ENCODE measurements around the gene NDUFA7.
A peak's percentile ranks its signal among the peaks of the same experiment; 100 is the strongest.
"Not testable (repeated sequence)": the region's sequence is repeated elsewhere in the genome, so short reads cannot be mapped to it uniquely, and the experiment has no call there.

The NDUFA7 gene

GRCh38 chr19:8318835-8319234 is 2.3 kb downstream of the NDUFA7 start:
- DNase-seq, result not testable (repeated sequence)

DNA sequence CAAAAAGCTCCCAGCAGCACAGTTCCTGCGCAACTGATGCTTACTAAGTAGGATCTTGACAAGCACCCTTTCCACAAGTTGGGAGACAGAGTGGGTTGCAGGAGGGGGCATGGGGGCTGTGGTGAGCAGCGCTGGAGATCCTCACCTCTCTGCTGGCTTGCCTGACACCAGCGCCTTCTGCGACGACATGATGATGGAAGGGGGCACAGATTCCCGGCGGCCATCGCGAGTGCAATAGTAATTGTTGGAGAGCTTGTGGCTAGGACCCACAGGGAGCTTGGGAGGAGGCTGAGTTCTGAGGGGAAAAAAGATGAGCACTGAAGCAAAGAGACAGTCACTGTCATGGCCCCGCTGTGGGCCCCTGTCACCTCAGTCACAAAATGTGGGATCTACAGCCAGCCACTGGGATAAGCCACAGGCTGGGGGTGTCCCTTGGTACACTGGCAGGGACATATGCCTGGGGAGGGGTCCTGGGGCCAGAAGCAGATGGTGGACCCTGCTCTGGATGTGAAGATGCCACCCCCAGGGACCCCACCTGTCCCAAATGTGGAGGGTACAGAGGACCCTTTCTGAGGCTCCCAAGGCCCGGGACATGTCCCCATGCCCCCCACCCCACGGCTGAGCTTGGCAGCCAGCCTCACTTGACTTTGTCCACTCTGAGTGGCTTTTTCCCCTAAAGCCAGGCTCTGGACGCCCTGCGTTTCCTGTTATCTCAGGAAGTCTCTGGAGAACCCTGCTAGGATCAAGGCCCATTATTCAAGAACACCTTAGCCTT is 4.6 kb downstream of the NDUFA7 start:
- DNase-seq, result no peak

DNA sequence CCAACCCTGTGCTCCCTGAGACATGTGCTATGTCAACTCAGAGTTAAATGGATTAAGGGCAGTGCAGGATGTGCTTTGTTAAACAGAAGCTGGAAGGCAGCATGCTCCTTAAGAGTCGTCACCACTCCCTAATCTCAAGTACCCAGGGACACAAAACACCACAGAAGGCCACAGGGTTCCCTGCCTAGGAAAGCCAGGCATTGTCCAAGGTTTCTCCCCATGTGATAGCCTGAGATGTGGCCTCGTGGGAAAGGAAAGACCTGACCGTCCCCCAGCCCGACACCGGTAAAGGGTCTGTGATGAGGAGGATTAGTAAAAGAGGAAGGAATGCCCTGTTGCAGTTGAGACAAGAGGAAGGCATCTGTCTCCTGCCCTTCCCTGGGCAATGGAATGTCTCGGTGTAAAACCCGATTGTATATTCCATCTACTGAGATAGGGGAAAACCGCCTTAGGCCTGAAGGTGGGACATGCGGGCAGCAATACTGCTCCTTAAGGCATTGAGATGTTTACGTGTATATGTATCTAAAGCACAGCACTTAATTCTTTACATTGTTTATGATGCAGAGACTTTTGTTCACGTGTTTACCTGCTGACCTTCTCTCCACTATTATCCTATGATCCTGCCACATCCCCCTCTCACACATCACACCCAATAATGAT is 6.1 kb downstream of the NDUFA7 start:
- DNase-seq, result not testable (repeated sequence)

DNA sequence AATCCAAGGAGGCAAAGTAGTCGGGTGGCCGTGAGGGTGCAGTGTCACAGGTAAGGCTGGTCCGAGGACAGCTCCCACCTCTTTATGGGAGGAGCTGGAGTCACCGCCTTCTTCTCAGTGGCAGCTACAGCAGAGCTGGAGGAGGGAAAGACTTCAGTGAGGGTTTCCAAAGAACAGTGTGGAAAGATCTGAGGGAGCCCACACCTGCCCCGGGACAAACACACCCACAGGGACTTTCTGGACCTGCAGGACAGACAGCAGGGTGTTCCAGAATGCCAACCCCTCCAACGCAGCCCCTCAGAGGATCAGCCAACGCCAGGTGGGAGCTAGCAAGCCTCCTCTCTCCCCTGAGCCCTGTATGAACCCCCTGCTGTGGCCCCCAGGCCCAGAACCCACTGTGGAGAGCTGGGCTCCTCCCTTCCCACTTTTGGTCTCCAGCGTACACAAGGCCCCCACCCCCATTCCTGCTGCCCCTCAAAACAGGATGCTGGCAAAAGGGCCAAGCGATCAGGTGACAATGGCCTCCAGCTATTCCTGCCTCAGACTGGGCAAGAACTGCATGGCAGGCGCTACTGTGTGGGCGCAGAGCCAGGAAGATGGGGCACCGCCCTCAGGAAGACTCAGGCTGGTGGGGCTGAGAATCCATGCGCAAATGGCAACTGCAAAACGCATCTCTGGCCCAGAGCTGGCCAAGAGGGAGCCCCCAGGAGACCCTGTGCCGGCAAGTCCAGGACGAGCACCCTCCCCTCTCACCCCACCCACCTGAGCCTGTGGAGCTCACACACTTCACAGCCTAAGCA is 9.5 kb downstream of the NDUFA7 start:
- DNase-seq, result no peak

GRCh38 chr19:8310342-8311055 is 10.7 kb downstream of the NDUFA7 start:
- DNase-seq, result no peak

DNA sequence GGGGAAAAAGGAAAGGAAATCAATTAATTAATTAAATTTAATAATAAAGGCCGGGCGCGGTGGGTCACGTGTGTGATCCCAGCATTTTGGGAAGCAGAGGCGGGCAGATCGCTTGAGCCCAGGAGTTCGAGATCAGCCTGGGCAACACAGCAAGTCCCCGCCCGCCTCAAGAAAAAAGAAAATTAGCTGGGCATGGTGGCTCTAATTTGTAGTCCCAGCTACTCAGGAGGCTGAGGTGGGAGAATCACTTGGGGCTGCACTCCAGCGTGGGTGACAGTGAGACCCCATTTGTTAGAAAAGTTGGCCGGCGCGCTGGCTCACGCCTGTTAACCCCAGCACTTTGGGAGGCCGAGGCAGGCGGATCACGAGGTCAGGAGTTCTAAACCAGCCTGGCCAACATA is 12.3 kb downstream of the NDUFA7 start:
- no peak for DNase-seq

GRCh38 chr19:8307965-8308866 is 13.0 kb downstream of the NDUFA7 start, which contains the start of gene CD320:
CD320 (minus strand) TSS chr19:8308358; CDS start chr19:8308290, 68 bp downstream.
- peak; percentile 81 for DNase-seq

GRCh38 chr19:8307400-8307964 is 13.7 kb downstream of the NDUFA7 start:
- no peak for DNase-seq

DNA sequence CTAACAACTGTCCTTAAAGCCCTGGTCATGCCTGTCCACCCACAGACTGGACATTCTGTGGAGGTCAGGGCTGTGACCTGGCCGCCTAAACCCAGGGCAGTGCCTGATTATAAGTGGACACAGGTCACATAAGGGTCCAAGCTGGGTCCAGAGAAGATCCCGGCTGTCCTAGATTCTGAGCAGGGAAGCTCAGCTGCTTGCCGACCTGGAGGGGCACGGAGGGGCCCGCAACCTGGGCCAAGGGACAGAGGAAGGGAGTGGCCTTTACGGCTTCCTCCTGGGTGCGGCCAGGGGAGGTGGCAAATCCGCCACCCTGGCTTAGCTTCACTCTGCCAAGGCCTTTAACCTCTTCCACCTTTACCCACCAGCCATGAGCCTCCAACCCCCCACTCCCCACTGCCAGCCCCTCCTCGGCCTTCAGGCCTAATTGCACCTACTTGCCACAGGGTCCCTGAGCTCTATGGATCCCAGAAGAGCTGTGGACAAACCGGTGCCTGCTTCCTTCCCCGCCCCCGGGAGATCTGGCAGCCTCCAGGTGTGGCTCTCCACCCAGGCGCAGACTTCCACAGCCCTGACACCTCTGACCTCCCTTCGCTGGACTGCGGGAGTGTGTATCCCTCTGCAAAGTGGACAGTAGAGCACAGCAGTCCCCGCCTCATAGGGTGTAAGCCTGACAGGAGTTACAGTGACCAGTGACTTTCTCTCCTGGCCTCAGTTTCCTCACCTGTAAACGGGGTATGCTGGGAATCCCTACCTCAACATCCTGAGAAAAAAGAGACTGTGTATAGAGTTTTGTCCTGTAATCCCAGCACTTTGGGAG is 14.7 kb downstream of the NDUFA7 start:
- DNase-seq, result no peak

GRCh38 chr19:8305798-8306197 is 15.4 kb downstream of the NDUFA7 start:
- no peak for DNase-seq

DNA sequence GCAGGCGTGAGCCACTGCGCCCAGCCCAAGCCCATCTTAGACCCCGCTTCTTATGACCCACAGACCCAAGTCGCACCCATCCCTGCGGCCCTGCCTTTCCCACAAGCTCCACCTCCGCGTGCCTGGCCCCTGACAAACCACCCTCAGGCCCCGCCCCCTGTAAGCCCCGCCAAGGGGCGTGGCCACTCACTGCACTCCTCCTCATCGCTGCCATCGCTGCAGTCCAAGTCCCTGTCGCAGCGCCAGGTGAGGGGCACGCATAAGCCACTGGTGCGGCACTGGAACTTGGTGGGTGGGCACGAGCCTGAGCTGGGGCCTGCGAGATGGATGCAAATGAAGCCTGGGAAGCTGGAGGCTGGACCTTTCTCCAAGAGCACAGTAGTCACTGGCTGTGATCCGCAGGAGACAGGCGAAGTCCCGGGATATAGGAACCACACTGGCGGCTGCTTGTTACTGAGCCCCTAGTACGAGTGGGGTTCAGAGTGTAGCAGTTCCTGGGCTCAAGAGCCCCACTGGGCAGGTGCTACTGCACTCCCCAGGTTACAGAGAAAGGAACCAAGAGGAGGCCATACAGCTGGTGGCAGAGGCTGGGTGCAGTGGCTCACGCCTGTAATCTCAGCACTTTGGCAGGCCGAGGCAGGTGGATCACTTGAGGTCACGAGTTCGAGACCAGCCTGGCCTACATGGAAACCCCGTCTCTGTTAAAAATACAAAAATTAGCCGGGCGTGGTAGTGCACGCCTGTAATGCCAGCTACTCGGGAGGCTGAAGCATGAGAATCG is 16.1 kb downstream of the NDUFA7 start:
- no peak for DNase-seq

GRCh38 chr19:8302734-8303133 is 18.4 kb downstream of the NDUFA7 start:
- no peak for DNase-seq

- no peak for DNase-seq
These were observed 18.9 kb downstream of the NDUFA7 start for GRCh38 chr19:8302357-8302691.

DNA sequence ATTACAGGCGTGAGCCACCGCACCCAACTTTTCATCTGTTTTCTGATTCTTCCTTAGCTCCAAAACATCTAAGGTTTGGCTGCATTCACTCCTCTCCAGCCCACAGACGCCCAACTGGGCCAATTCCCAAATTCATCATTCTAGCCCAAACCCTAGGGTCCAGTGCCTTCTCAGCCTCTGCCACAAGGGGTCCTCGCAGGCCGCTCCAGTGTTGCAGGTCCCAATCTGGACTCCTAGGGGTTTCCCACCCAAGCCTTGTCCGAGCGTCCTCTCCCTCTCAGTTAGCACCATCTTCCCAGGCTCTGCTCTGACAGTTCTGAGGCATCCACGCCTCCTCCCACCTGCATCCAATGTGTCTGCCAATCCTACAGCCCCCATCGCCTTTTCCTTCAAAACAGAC is 29.8 kb downstream of the NDUFA7 start:
- not testable (repeated sequence) for DNase-seq

- DNase-seq, result not testable (repeated sequence)
These were observed 44.7 kb downstream of the NDUFA7 start for GRCh38 chr19:8276508-8276907.

DNA sequence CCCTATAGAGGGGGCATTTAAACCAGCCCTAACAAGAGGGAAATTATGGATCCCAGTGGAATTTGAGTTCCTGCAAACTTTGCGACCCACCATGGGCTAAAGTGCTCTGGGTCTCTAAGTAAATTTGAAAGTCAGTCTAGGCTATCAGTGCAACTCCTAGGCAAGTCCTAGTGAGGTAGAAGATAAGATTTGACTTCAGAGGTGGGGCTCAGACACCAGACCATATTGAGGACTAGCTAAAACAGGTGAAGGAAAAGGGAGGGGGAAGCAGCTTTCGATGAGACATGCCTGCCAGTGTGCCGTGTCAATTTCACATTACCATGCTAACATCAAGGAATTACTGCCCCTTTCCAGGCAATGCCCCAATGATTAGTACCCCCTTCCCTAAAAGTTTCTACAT is 51.5 kb downstream of the NDUFA7 start:
- no peak for DNase-seq

DNA sequence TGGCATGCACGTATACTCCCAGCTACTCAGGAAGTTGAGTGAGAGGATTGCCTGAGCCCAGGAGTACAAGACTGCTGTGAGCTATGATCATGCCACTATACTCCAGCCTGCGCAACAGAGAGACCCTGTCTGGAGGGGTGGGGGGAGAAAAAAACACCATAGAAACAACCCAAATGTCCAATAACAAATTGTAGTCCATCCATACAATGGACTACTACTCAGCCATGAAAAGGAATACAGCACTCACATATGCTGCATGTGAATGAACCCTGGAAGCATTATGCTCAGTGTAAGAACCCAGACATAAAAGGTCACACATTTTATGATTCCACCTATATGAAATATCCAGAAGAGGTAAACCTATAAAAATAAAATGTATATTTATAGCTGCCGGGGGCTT is 55.3 kb downstream of the NDUFA7 start:
- no peak for DNase-seq

DNA sequence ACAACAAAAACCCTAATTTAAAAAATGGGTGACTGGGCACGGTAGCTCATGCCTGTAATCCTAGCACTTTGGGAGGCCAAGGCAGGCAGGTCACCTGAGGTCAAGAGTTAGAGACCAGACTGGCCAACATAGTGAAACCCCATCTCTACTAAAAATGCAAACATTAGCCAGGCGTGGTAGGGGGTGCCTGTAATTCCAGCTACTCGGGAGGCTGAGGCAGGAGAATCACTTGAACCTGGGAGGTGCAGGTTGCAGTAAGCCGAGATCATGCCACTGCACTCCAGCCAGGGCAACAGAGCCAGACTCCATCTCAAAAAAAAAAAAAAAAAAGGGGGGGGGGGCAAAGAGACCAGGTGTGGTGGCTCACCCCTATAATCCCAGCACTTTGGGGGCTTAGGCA is 56.9 kb downstream of the NDUFA7 start:
- not testable (repeated sequence) for DNase-seq

DNA sequence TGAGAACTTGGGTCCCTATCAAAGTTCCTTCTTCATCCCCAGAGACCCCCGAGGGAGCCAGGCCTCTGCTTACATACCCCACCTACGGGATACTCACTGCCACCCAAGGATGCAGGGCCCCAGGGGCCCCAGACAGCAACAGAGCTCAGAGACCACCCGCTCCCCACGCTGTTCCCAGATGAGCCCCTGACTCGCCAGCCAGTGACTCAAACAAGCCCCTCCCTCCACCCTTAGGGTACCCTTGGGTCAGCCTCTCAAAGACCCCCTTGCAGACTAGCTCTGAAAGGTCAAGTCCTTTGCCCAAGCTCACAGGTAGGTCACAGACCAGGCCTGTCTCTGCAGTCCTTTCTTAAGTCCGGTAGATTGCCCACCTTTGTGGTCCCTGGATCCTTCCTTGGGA is 58.7 kb downstream of the NDUFA7 start:
- no peak for DNase-seq

DNA sequence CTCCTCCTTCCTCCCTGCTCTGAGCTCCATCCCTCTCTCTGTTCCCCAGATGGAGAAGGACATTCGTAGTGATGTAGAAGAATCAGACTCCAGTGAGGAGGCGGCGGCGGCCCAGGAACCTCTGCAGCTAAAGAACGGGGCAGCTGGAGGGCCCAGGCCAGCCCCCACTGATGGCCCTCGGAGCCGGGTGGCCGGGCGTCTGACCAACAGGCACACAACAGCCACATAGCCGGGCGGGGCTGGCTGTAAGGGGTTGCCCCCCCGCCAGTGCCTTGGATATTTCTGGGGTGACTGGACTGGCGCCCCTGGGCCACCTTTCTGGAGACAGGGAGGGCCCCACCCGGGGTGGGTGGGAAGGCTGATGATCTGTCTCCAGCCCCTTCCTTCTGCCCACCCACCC is 59.3 kb downstream of the NDUFA7 start:
- DNase-seq, result no peak
